Measurements from ENCODE around the gene LIFR. TPM values are rescaled to one million over a fixed set of nuclear protein-coding genes. Genes with fewer than 3 reads are reported as not detected.

Gene LIFR
- total and polyA plus RNA-seq, 2 donors (not counting 1 experiment from before 2014, with no cell fraction given), result 43.6 to 65.1 TPM

DNA sequence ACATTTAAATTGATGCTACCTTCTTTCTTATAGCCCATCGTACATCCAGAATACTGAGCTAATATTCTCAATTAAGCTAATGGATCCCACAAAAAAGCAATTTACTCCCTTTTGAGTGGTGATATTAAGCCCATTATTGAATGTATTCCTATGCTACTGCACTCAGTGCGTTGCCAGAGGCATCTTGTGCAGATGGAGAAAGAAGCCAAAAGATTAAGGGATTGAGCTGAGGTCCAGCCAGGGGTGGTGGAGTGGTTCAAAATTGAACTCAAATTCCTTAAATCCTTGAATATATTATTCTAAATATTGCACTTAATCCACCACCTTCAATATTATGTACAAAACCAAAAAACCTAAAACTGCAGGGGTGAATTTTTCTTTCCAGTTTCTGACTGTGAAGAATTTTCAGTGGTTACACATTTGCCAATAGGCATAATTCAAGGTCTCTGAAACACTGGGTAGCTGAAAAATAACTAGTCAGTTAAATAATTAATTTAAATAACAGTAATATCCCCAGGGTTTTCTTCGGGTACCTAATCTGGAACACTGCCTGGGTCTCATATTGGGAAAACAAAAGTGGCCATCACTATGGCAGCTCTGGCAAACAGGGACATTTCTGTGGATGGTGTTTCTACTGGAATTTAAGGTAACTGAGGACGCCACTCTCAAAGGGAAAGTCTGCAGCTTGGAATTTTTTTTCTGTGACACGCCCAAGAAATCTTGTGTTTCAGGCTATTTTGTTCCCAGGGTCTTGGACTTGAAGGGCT, 6.2 kb upstream of the LIFR start:
- Histone ChIP-seq H3K36me3 (ENCODE audit: control insufficient read depth, insufficient read depth, low read length) (no peaks in the 10 kb centered on the region), H3K9me3 (ENCODE audit: control insufficient read depth, insufficient read depth, low read depth, low read length) (no peaks in the 10 kb centered on the region), H4K20me1 (ENCODE audit: control insufficient read depth, extremely low read depth, insufficient read depth, low read length) (no peaks in the 10 kb centered on the region), H3K27ac (ENCODE audit: insufficient read depth, low read length) (no peak overlapping the region), H3K79me2 (ENCODE audit: control insufficient read depth, insufficient read depth, low read length) (no peaks in the 10 kb centered on the region), H3K4me3 (replicated peaks in 1 of 4; ENCODE audit: control extremely low read depth in 1 of 4, insufficient read depth in 1 of 4, low read depth in 3 of 4, low read length in 4 of 4) (no peak overlapping the region), H3K27me3 (ENCODE audit: control insufficient read depth, insufficient read depth, low read length) (peaks cover 2% of the 10 kb centered on the region), H3K4me1 (ENCODE audit: control insufficient read depth, extremely low read depth, insufficient read depth, low read length) (no peaks in the 10 kb centered on the region), H3K9ac (ENCODE audit: insufficient read depth, low read length) (no peak overlapping the region), H2AFZ (ENCODE audit: low read length) (no peak overlapping the region), H3K4me2 (ENCODE audit: extremely low read depth, insufficient read depth, low read length) (no peak overlapping the region)
- no peak for DNase-seq (ENCODE audit: low read depth in 2 of 2)
- no peak for TF ChIP-seq EZH2 (IDR thresholded peaks at IDR 0.05; ENCODE audit: low read length, missing control alignments)
- TF ChIP-seq CTCF (conservative IDR thresholded peaks at IDR 0.05 in 1 of 2, IDR thresholded peaks at IDR 0.05 in 1 of 2; ENCODE audit: low read depth in 1 of 2, low read length in 2 of 2), result no peak

DNA sequence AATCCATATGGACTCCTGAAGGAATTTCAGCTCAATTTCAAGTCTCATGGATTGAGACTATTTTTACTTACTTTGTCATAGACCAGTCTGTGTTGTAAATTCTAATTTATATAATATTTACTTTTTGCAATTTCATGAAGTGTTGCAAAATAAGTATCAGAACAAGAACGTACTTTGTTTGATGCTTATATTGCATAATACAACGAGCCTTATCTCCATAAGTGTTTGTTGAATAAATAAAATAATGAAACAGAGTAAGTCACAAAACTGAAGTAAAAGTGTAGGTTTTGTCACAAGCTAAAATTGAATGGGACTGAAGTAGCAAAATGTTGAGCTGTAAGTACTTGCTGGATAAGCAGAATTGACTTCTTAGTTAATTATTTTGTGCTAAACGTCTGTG, 3.0 kb upstream of the LIFR start:
- Histone ChIP-seq H3K4me1 (ENCODE audit: control insufficient read depth, extremely low read depth, insufficient read depth, low read length) (no peaks in the 10 kb centered on the region), H3K79me2 (ENCODE audit: control insufficient read depth, insufficient read depth, low read length) (peaks cover 14% of the 10 kb centered on the region), H3K4me2 (ENCODE audit: extremely low read depth, insufficient read depth, low read length) (no peak overlapping the region), H3K27me3 (ENCODE audit: control insufficient read depth, insufficient read depth, low read length) (peaks cover 2% of the 10 kb centered on the region), H4K20me1 (ENCODE audit: control insufficient read depth, extremely low read depth, insufficient read depth, low read length) (no peaks in the 10 kb centered on the region), H3K9ac (ENCODE audit: insufficient read depth, low read length) (no peak overlapping the region), H3K36me3 (ENCODE audit: control insufficient read depth, insufficient read depth, low read length) (no peaks in the 10 kb centered on the region), H3K27ac (ENCODE audit: insufficient read depth, low read length) (no peak overlapping the region), H3K4me3 (replicated peaks in 1 of 4; ENCODE audit: control extremely low read depth in 1 of 4, insufficient read depth in 1 of 4, low read depth in 3 of 4, low read length in 4 of 4) (no peak overlapping the region), H3K9me3 (ENCODE audit: control insufficient read depth, insufficient read depth, low read depth, low read length) (no peaks in the 10 kb centered on the region), H2AFZ (ENCODE audit: low read length) (no peak overlapping the region)
- peak in 1 of 2 donors; percentile 40 for DNase-seq (ENCODE audit: low read depth in 2 of 2)
- TF ChIP-seq CTCF (conservative IDR thresholded peaks at IDR 0.05 in 1 of 2, IDR thresholded peaks at IDR 0.05 in 1 of 2; ENCODE audit: low read depth in 1 of 2, low read length in 2 of 2) (no peak), EZH2 (IDR thresholded peaks at IDR 0.05; ENCODE audit: low read length, missing control alignments) (no peak)

DNA sequence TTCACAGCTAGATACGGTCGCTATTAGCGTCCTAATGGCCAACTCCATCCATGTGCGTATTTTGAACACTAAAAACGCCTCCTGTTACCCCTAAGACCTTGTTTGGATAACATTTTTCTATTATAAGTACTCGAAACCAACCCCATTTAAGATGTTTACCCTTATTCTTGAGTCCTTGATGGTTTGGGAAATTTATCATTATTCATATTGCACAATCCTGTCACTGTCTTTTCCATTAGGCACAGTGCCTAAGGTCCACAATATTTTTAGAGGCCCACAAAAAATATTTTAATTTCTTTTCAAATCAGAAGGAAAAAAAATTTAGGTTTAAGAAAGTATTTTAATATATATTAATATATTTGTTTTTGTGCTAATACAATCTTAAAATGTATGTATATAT, 1.3 kb upstream of the LIFR start:
- Histone ChIP-seq H3K79me2 (ENCODE audit: control insufficient read depth, insufficient read depth, low read length) (peaks cover 27% of the 10 kb centered on the region), H3K27me3 (ENCODE audit: control insufficient read depth, insufficient read depth, low read length) (peaks cover 2% of the 10 kb centered on the region), H4K20me1 (ENCODE audit: control insufficient read depth, extremely low read depth, insufficient read depth, low read length) (no peaks in the 10 kb centered on the region), H3K36me3 (ENCODE audit: control insufficient read depth, insufficient read depth, low read length) (no peaks in the 10 kb centered on the region), H3K4me1 (ENCODE audit: control insufficient read depth, extremely low read depth, insufficient read depth, low read length) (no peaks in the 10 kb centered on the region), H3K4me3 (replicated peaks in 1 of 4; ENCODE audit: control extremely low read depth in 1 of 4, insufficient read depth in 1 of 4, low read depth in 3 of 4, low read length in 4 of 4) (peak overlapping the region; percentile 77 to 89 (median 84)), H2AFZ (ENCODE audit: low read length) (no peak overlapping the region), H3K27ac (ENCODE audit: insufficient read depth, low read length) (no peak overlapping the region), H3K9me3 (ENCODE audit: control insufficient read depth, insufficient read depth, low read depth, low read length) (no peaks in the 10 kb centered on the region), H3K9ac (ENCODE audit: insufficient read depth, low read length) (no peak overlapping the region), H3K4me2 (ENCODE audit: extremely low read depth, insufficient read depth, low read length) (peak overlapping the region; percentile 71)
- TF ChIP-seq EZH2 (IDR thresholded peaks at IDR 0.05; ENCODE audit: low read length, missing control alignments) (no peak), CTCF (conservative IDR thresholded peaks at IDR 0.05 in 1 of 2, IDR thresholded peaks at IDR 0.05 in 1 of 2; ENCODE audit: low read depth in 1 of 2, low read length in 2 of 2) (no peak)
- no peak for DNase-seq (ENCODE audit: low read depth in 2 of 2)
